Right cardiac atrium (tissue), 5 donors: Measurements from ENCODE around the gene TGFBRAP1. TPM values are rescaled to one million over a fixed set of nuclear protein-coding genes. Genes with fewer than 3 reads are reported as not detected.

ENCODE experiments used
- ATAC-seq, 2 donors: fragments of 200-7000 bp; cut with Tn5 transposase; one replicate each; pipeline versions ENCODE4 v1.8.0 to v1.9.1; 2020; ENCODE audit warnings: moderate library complexity in 2 of 2, mild to moderate bottlenecking in 1 of 2
- DNase-seq, 3 donors: peaks; one replicate each; pipeline ENCODE4 v3.0.0-alpha.2; 2020
- H3K27ac ChIP-seq: one replicate; pipeline ENCODE4 v1.5.1; 2013; ENCODE audit warnings: mild to moderate bottlenecking, low read length, control low read depth, moderate library complexity
- H3K27me3 ChIP-seq: one replicate; pipeline ENCODE4 v1.6.1; 2013; ENCODE audit not compliant: control insufficient read depth, insufficient read depth
- H3K4me1 ChIP-seq: one replicate; pipeline ENCODE4 v1.6.1; 2013; ENCODE audit warnings: low read length; ENCODE audit not compliant: control insufficient read depth, insufficient read depth
- H3K4me3 ChIP-seq: one replicate; pipeline ENCODE4 v1.5.1; 2013; ENCODE audit warnings: low read length, control low read depth
- H3K9me3 ChIP-seq: one replicate; pipeline ENCODE4 v1.6.1; 2013; ENCODE audit warnings: low read length; ENCODE audit not compliant: control insufficient read depth
- WGBS: extraction: QIAGEN DNeasy Blood & Tissue Kit; methylation state at CpG from one replicate; pipeline ENCODE4 v1.1.7; 2013; 5-methylcytosine and 5-hydroxymethylcytosine counted together
- intact Hi-C, 4 donors: fragments of 100-400 bp; cut with DNase I; formaldehyde crosslinking; loops; one replicate each; pipeline versions ENCODE4 v1.11.0 to v1.14.0; 2022 to 2023
- polyA plus RNA-seq: library from polyadenylated mRNA; stranded (reverse); fragments of 200-250 nt; gene quantifications from one replicate; pipeline ENCODE4 v1.2.3, GENCODE V29; 2013
- total RNA-seq, 4 donors: library from RNA; stranded (reverse); fragmentation: NEBNext Ultra II Directional; extraction: Animal tissue kit (Norgen Biotek cat#: 25700); gene quantifications; one replicate each; pipeline ENCODE4 v1.2.1, GENCODE V29; 2021
- donor health status: healthy with polysubstance abuse.
- donor health status: DM: no; HTN: yes; CAD: no.
- donor health status: DM: no; HTN: no; CAD: no.
- donor health status: DM: no; HTN: yes; CAD: no; lungs with severe emphysema.
- donor health status: DM: yes; HTN: yes; CAD: no.

TGFBRAP1 gene
- total and polyA plus RNA-seq, 5 donors: 3.6 to 12.5 (median 11.5) TPM

GRCh38 chr2:105309147-105309545 lies 20.4 kb downstream of the TGFBRAP1 start:
- H3K4me3 ChIP-seq: no peak overlapping the region
- peak; percentile 79 to 81 for ATAC-seq
- H3K9me3 ChIP-seq: no peaks in the 10 kb centered on the region
- intact Hi-C loops: no loop called here
- no peaks in the 10 kb centered on the region for H3K27me3 ChIP-seq
- H3K27ac ChIP-seq: no peak overlapping the region
- no peaks in the 10 kb centered on the region for H3K4me1 ChIP-seq
- WGBS: 62% methylated on average over 4 of the region's 4 CpGs
- DNase-seq: peak in 2 of 3 donors; percentile 70 to 74

GRCh38 chr2:105308382-105309146 lies 21.0 kb downstream of the TGFBRAP1 start:
- peak in 1 of 2 donors; percentile 10 for ATAC-seq

GRCh38 chr2:105307962-105308361 lies 21.6 kb downstream of the TGFBRAP1 start:
- no peak overlapping the region for H3K4me3 ChIP-seq
- 86% methylated on average over 17 of the region's 17 CpGs for WGBS
- intact Hi-C loops: no loop called here
- no peak overlapping the region for H3K27ac ChIP-seq
- no peaks in the 10 kb centered on the region for H3K9me3 ChIP-seq
- H3K27me3 ChIP-seq: no peaks in the 10 kb centered on the region
- ATAC-seq: no peak
- DNase-seq: no peak
- no peaks in the 10 kb centered on the region for H3K4me1 ChIP-seq

More at GRCh38 chr2:105308382-105309146, 21.0 kb downstream of the TGFBRAP1 start:
- whole genome bisulfite sequencing: 90% methylated on average over 15 of the region's 15 CpGs
- Histone ChIP-seq H3K4me3 (no peak overlapping the region), H3K27ac (no peak overlapping the region), H3K4me1 (no peaks in the 10 kb centered on the region), H3K27me3 (no peaks in the 10 kb centered on the region), H3K9me3 (no peaks in the 10 kb centered on the region)
- DNase-seq: no peak
- intact Hi-C loops: no loop called here

DNA sequence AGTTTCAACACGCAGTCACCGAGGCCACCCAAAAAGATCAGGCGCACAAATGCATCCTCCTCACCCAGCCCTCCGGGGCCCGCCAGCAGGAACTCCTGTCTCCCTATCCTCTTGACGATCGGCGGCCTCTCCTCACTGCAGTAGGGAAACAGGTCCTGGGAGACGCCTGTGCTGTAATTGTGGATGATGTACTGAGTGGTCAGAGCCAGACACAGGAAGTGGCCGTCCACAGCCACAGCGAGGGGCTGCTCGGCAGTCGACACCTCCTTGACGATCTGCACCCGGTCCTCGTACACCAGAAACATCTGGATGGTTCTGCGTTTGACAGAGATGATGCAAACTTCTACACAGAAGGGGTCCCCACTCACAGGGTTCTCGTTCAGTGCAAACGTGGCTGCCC lies 22.0 kb downstream of the TGFBRAP1 start:
- no peak for ATAC-seq

DNA sequence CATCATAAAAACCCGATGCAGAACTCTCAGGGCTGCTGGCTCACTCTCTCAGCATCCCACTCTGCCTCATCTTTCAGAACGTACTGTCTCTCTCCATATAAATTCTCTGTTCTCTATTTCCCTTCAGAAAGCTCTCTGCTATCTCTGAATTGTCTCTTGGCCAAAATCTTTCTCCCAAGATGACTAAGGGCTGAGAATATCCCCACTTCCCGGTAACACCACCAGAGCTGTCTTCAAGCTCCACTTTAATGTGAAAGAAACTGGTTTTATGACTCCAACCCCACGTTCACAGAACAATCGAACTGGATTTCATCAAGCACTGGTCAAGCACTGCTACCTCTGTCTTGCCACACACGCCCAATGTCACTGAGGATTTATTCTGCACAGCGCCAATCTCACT lies 22.4 kb downstream of the TGFBRAP1 start:
- intact Hi-C loops: no loop called here
- ATAC-seq (no peak), DNase-seq (no peak)
- no peaks in the 10 kb centered on the region for H3K27me3 ChIP-seq
- H3K4me3 ChIP-seq: no peak overlapping the region
- no peaks in the 10 kb centered on the region for H3K9me3 ChIP-seq
- H3K4me1 ChIP-seq: no peaks in the 10 kb centered on the region
- H3K27ac ChIP-seq: no peak overlapping the region
- WGBS: 74% methylated on average over 7 of the region's 7 CpGs

More for the DNA sequence above, 22.0 kb downstream of the TGFBRAP1 start:
- Histone ChIP-seq H3K27me3 (no peaks in the 10 kb centered on the region), H3K4me1 (no peaks in the 10 kb centered on the region), H3K4me3 (no peak overlapping the region), H3K27ac (no peak overlapping the region), H3K9me3 (no peaks in the 10 kb centered on the region)
- intact Hi-C loops: no loop called here
- DNase-seq: no peak
- 68% methylated on average over 19 of the region's 19 CpGs for WGBS

GRCh38 chr2:105301646-105302045 lies 27.9 kb downstream of the TGFBRAP1 start:
- Histone ChIP-seq H3K9me3 (no peaks in the 10 kb centered on the region), H3K27me3 (no peaks in the 10 kb centered on the region), H3K4me3 (no peak overlapping the region), H3K4me1 (no peaks in the 10 kb centered on the region), H3K27ac (no peak overlapping the region)
- WGBS: 92% methylated on average over 3 of the region's 3 CpGs
- intact Hi-C loops: no loop called here
- DNase-seq (no peak), ATAC-seq (no peak)

DNA sequence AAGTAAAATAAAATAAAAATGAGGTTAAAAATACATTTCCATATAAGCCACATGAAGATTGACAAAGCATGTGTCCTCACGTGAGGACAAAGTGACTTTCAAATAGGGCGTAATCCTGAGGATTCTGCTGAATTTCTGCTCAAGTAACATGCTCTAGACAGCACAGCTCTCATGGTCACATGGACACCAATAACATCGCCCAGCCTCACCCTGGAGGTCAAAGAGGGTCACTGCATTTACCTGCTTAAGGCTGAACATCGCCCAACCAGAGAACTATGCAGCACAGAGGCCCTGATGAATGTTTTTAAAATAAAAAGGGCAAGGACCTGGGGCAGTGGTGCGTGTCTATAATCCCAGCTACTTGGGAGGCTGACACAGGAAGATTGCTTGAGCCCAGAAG lies 30.2 kb downstream of the TGFBRAP1 start:
- intact Hi-C loops: no loop called here
- H3K9me3 ChIP-seq: no peaks in the 10 kb centered on the region
- no peak overlapping the region for H3K27ac ChIP-seq
- no peak for DNase-seq
- no peaks in the 10 kb centered on the region for H3K27me3 ChIP-seq
- 89% methylated on average over 5 of the region's 5 CpGs for WGBS
- no peak for ATAC-seq
- no peak overlapping the region for H3K4me3 ChIP-seq
- H3K4me1 ChIP-seq: no peaks in the 10 kb centered on the region

- intact Hi-C loops: no loop called here
- ATAC-seq (no peak), DNase-seq (no peak)
- 95% methylated on average over 3 of the region's 3 CpGs for WGBS
- no peak overlapping the region for H3K27ac ChIP-seq
- no peaks in the 10 kb centered on the region for H3K9me3 ChIP-seq
- H3K4me1 ChIP-seq: no peaks in the 10 kb centered on the region
- no peaks in the 10 kb centered on the region for H3K27me3 ChIP-seq
- no peak overlapping the region for H3K4me3 ChIP-seq
These were observed 31.5 kb downstream of the TGFBRAP1 start for GRCh38 chr2:105298017-105298416.

GRCh38 chr2:105297216-105297615 lies 32.3 kb downstream of the TGFBRAP1 start:
- WGBS: 81% methylated on average over 7 of the region's 7 CpGs
- Histone ChIP-seq H3K4me1 (no peaks in the 10 kb centered on the region), H3K27me3 (no peaks in the 10 kb centered on the region), H3K4me3 (no peak overlapping the region), H3K27ac (no peak overlapping the region), H3K9me3 (no peaks in the 10 kb centered on the region)
- ATAC-seq (no peak), DNase-seq (no peak)
- intact Hi-C loops: no loop called here

- intact Hi-C loops: no loop called here
- no peaks in the 10 kb centered on the region for H3K9me3 ChIP-seq
- ATAC-seq (no peak), DNase-seq (no peak)
- H3K4me1 ChIP-seq: no peaks in the 10 kb centered on the region
- H3K27me3 ChIP-seq: no peaks in the 10 kb centered on the region
- no peak overlapping the region for H3K27ac ChIP-seq
- no peak overlapping the region for H3K4me3 ChIP-seq
- 77% methylated on average over 7 of the region's 7 CpGs for WGBS
These were observed 33.4 kb downstream of the TGFBRAP1 start for GRCh38 chr2:105296017-105296611.

DNA sequence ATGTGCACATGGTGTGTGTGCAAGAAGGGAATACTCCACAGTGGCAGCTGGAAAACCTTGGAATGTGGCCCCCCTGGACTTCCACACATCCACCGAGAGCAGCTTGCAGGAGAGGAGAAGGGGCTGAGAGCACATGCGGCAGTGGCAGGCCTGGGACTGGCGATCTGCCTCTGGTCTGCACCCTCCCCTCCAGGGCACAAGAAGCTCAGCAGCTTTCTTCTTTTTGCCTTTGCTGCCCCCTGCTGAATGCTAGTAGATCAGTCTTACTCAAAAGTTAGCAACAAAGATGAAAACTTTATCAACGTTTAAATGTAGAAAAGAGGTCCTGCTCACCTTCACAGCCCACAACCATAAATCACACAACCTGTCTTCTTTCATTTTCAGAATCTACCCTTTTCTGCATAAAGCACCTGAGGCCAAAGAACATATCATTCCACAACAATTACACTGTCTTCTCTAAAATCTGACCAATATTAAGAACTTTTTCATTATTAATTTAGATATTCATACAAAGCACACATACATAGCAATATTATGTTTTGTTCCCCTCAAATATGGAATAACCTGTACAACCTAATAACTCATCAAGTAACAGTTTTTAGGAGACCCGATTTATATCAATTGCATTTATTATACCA lies 34.6 kb downstream of the TGFBRAP1 start:
- DNase-seq (no peak), ATAC-seq (peak; percentile 45 to 46)
- 37% methylated on average over 5 of the region's 5 CpGs for WGBS
- intact Hi-C loops: no loop called here
- no peak overlapping the region for H3K27ac ChIP-seq
- H3K4me3 ChIP-seq: no peak overlapping the region
- H3K27me3 ChIP-seq: no peaks in the 10 kb centered on the region
- no peaks in the 10 kb centered on the region for H3K9me3 ChIP-seq
- no peaks in the 10 kb centered on the region for H3K4me1 ChIP-seq
